Measurements from ENCODE around the gene UGT3A1.

Gene UGT3A1

GRCh38 chr5:35921930-35922329, 69.3 kb downstream of the UGT3A1 start:
- ATAC-seq = no peak
- TF ChIP-seq PPARA (CRISPR knock-in tag; IDR thresholded peaks at IDR 0.05; ENCODE audit: borderline replicate concordance) (no peak), ISL1 (CRISPR knock-in tag; IDR thresholded peaks at IDR 0.05) (no peak)

- TF ChIP-seq POU6F1 (CRISPR knock-in tag; IDR thresholded peaks at IDR 0.05; ENCODE audit: borderline replicate concordance, low read depth) = no peak
- TF ChIP-seq RARB (CRISPR knock-in tag; IDR thresholded peaks at IDR 0.05) = no peak
- TF ChIP-seq OSR1 (CRISPR knock-in tag; IDR thresholded peaks at IDR 0.05) = no peak
- TF ChIP-seq TSHZ2 (CRISPR knock-in tag; IDR thresholded peaks at IDR 0.05) = no peak
- no peak for TF ChIP-seq ESRRG (CRISPR knock-in tag; IDR thresholded peaks at IDR 0.05)
- no peak for TF ChIP-seq PPARA (CRISPR knock-in tag; IDR thresholded peaks at IDR 0.05; ENCODE audit: borderline replicate concordance)
- TF ChIP-seq ARNTL (CRISPR knock-in tag; IDR thresholded peaks at IDR 0.05; ENCODE audit: borderline replicate concordance, low read depth) = no peak
- TF ChIP-seq TCF4 (CRISPR knock-in tag; IDR thresholded peaks at IDR 0.05; ENCODE audit: borderline replicate concordance) = no peak
- TF ChIP-seq ZFP3 (CRISPR knock-in tag; IDR thresholded peaks at IDR 0.05) = no peak
- no peak for TF ChIP-seq ZNF8 (CRISPR knock-in tag; IDR thresholded peaks at IDR 0.05)
- TF ChIP-seq CSRNP3 (CRISPR knock-in tag; IDR thresholded peaks at IDR 0.05) = no peak
- no peak for TF ChIP-seq CSDC2 (CRISPR knock-in tag; IDR thresholded peaks at IDR 0.05)
- TF ChIP-seq ZFP30 (CRISPR knock-in tag; IDR thresholded peaks at IDR 0.05) = no peak
- TF ChIP-seq ZC3H10 (CRISPR knock-in tag; IDR thresholded peaks at IDR 0.05) = no peak
- TF ChIP-seq ISL1 (CRISPR knock-in tag; IDR thresholded peaks at IDR 0.05) = no peak
- no peak for TF ChIP-seq CREB5 (CRISPR knock-in tag; IDR thresholded peaks at IDR 0.05; ENCODE audit: low read depth)
Observed at GRCh38 chr5:35920890-35921289, 70.3 kb downstream of the UGT3A1 start.

GRCh38 chr5:35919191-35919590, 72.0 kb downstream of the UGT3A1 start:
- TF ChIP-seq ISL1 (CRISPR knock-in tag; IDR thresholded peaks at IDR 0.05) = peak; percentile 58
- peak; percentile 56 for TF ChIP-seq ZFP30 (CRISPR knock-in tag; IDR thresholded peaks at IDR 0.05)
- no peak for TF ChIP-seq GLIS3 (CRISPR knock-in tag; IDR thresholded peaks at IDR 0.05)
- ATAC-seq = peak; percentile 80

More at GRCh38 chr5:35920890-35921289, 70.3 kb downstream of the UGT3A1 start:
- ATAC-seq = peak; percentile 21; the same call in 1 of the 3 replicates

GRCh38 chr5:35908814-35909213, 82.4 kb downstream of the UGT3A1 start:
- ATAC-seq = no peak
- no peak for TF ChIP-seq PPARA (CRISPR knock-in tag; IDR thresholded peaks at IDR 0.05; ENCODE audit: borderline replicate concordance)
- no peak for TF ChIP-seq OSR1 (CRISPR knock-in tag; IDR thresholded peaks at IDR 0.05)
- TF ChIP-seq TCF4 (CRISPR knock-in tag; IDR thresholded peaks at IDR 0.05; ENCODE audit: borderline replicate concordance) = no peak
- no peak for TF ChIP-seq ZNF70 (CRISPR knock-in tag; IDR thresholded peaks at IDR 0.05)
- no peak for TF ChIP-seq CSRNP3 (CRISPR knock-in tag; IDR thresholded peaks at IDR 0.05)
- no peak for TF ChIP-seq ISL1 (CRISPR knock-in tag; IDR thresholded peaks at IDR 0.05)
- TF ChIP-seq ZFP30 (CRISPR knock-in tag; IDR thresholded peaks at IDR 0.05) = no peak
- TF ChIP-seq POU6F1 (CRISPR knock-in tag; IDR thresholded peaks at IDR 0.05; ENCODE audit: borderline replicate concordance, low read depth) = no peak
- no peak for TF ChIP-seq TOX (CRISPR knock-in tag; IDR thresholded peaks at IDR 0.05; ENCODE audit: borderline replicate concordance)
- TF ChIP-seq CREB5 (CRISPR knock-in tag; IDR thresholded peaks at IDR 0.05; ENCODE audit: low read depth) = no peak
- TF ChIP-seq BACH2 (CRISPR knock-in tag; IDR thresholded peaks at IDR 0.05; ENCODE audit: borderline replicate concordance) = no peak
- no peak for TF ChIP-seq TSHZ2 (CRISPR knock-in tag; IDR thresholded peaks at IDR 0.05)
- no peak for TF ChIP-seq ARNTL (CRISPR knock-in tag; IDR thresholded peaks at IDR 0.05; ENCODE audit: borderline replicate concordance, low read depth)
- TF ChIP-seq ESRRG (CRISPR knock-in tag; IDR thresholded peaks at IDR 0.05) = no peak
